WTC11 (cell line): Measurements from ENCODE around the gene STAT3. TPM values are rescaled to one million over a fixed set of nuclear protein-coding genes. Genes with fewer than 3 reads are reported as not detected.

ENCODE experiments used
- ATAC-seq: fragments of 200-7000 bp; cut with Tn5 transposase; 2 replicates; pipeline ENCODE4 v1.10.0; 2021; ENCODE audit warnings: mild to moderate bottlenecking, moderate library complexity
- CTCF ChIA-PET: fragments of 300-600 bp; sonication (Branson Sonifier 250); formaldehyde crosslinking; loops from one replicate; lab custom pipeline; 2021; ENCODE audit warnings: antibody characterized with exemption; lab: Charles Lee
- POLR2A ChIA-PET: fragments of 350-600 bp; sonication (Branson Sonifier 250); formaldehyde crosslinking; loops from one replicate; lab custom pipeline; 2021; ENCODE audit warnings: antibody characterized with exemption; lab: Charles Lee
- DNase-seq: peaks from one replicate; pipeline ENCODE4 v3.0.0; 2021; ENCODE audit warnings: low spot score
- H3K27ac Mint-ChIP-seq: 2 replicates; pipeline ENCODE4 v1.8.0; 2021; ENCODE audit warnings: mixed read lengths
- H3K27me3 Mint-ChIP-seq: 2 replicates; pipeline ENCODE4 v1.8.0; 2021; ENCODE audit warnings: low read depth, mild to moderate bottlenecking, moderate library complexity, mixed read lengths
- H3K36me3 Mint-ChIP-seq: 2 replicates; pipeline ENCODE4 v1.8.0; 2021; ENCODE audit warnings: mixed read lengths
- H3K4me1 Mint-ChIP-seq: 2 replicates; pipeline ENCODE4 v1.8.0; 2022; ENCODE audit warnings: mixed read lengths
- H3K4me3 Mint-ChIP-seq: 2 replicates; pipeline ENCODE4 v1.8.0; 2021; ENCODE audit warnings: mild to moderate bottlenecking, moderate library complexity, mixed read lengths
- H3K9me3 Mint-ChIP-seq: 2 replicates; pipeline ENCODE4 v1.8.0; 2021; ENCODE audit warnings: mixed read lengths
- AR ChIP-seq: fragments of 250-450 bp; sonication (Bioruptor Pico); IDR thresholded peaks from 2 replicates; pipeline ENCODE4 v1.9.0; 2021; ENCODE audit warnings: mild to moderate bottlenecking
- ATF2 ChIP-seq: sonication (generic); formaldehyde crosslinking; IDR thresholded peaks from 2 replicates; pipeline ENCODE4 v1.8.1; 2022; ENCODE audit warnings: low read depth, missing genetic modification reagents, borderline replicate concordance
- ATF3 ChIP-seq: sonication (generic); formaldehyde crosslinking; conservative IDR thresholded peaks from 2 replicates; pipeline ENCODE4 v1.8.1; 2022; ENCODE audit warnings: mild to moderate bottlenecking, missing genetic modification reagents
- CREB1 ChIP-seq: sonication (generic); formaldehyde crosslinking; IDR thresholded peaks from 2 replicates; pipeline ENCODE4 v1.8.0; 2023; ENCODE audit warnings: mild to moderate bottlenecking, missing genetic modification reagents
- ERG ChIP-seq: fragments of 250-450 bp; sonication (Bioruptor Pico); IDR thresholded peaks from 2 replicates; pipeline ENCODE4 v1.8.0; 2021; ENCODE audit warnings: mild to moderate bottlenecking
- GRHL2 ChIP-seq: fragments of 250-450 bp; sonication (Bioruptor Pico); IDR thresholded peaks from 2 replicates; pipeline ENCODE4 v1.8.0; 2022; ENCODE audit warnings: mild to moderate bottlenecking, moderate library complexity; ENCODE audit not compliant: insufficient replicate concordance, severe bottlenecking
- IRF1 ChIP-seq: sonication (generic); formaldehyde crosslinking; IDR thresholded peaks from 2 replicates; pipeline ENCODE4 v1.8.0; 2023; ENCODE audit warnings: missing genetic modification reagents
- IRF2 ChIP-seq: sonication (generic); formaldehyde crosslinking; IDR thresholded peaks from 2 replicates; pipeline ENCODE4 v1.8.0; 2022; ENCODE audit warnings: low read depth, missing genetic modification reagents, borderline replicate concordance
- JUN ChIP-seq: sonication (generic); formaldehyde crosslinking; IDR thresholded peaks from 2 replicates; pipeline ENCODE4 v1.8.0; 2023; ENCODE audit warnings: mild to moderate bottlenecking, missing genetic modification reagents
- MAX ChIP-seq: sonication (generic); formaldehyde crosslinking; IDR thresholded peaks from 2 replicates; pipeline ENCODE4 v1.8.0; 2022; ENCODE audit warnings: mild to moderate bottlenecking, missing genetic modification reagents
- NFATC4 ChIP-seq: fragments of 250-450 bp; sonication (Bioruptor Pico); IDR thresholded peaks from 2 replicates; pipeline ENCODE4 v1.9.0; 2021; ENCODE audit warnings: mild to moderate bottlenecking
- PRRX2 ChIP-seq: fragments of 250-450 bp; sonication (Bioruptor Pico); IDR thresholded peaks from 2 replicates; pipeline ENCODE4 v1.8.0; 2021; ENCODE audit warnings: mild to moderate bottlenecking
- TCF7 ChIP-seq: sonication (generic); formaldehyde crosslinking; IDR thresholded peaks from 2 replicates; pipeline ENCODE4 v1.8.0; 2022; ENCODE audit warnings: mild to moderate bottlenecking, low read depth, missing genetic modification reagents, moderate library complexity
- ZNF219 ChIP-seq: sonication (generic); formaldehyde crosslinking; IDR thresholded peaks from 2 replicates; pipeline ENCODE4 v1.8.0; 2023; ENCODE audit warnings: missing genetic modification reagents, mild to moderate bottlenecking, borderline replicate concordance
- ZNF232 ChIP-seq: sonication (generic); formaldehyde crosslinking; IDR thresholded peaks from 2 replicates; pipeline ENCODE4 v1.8.0; 2022; ENCODE audit warnings: mild to moderate bottlenecking, missing genetic modification reagents
- ZNF263 ChIP-seq: sonication (generic); formaldehyde crosslinking; IDR thresholded peaks from 2 replicates; pipeline ENCODE4 v1.8.1; 2022; ENCODE audit warnings: low read depth, mild to moderate bottlenecking, moderate library complexity, missing genetic modification reagents
- ZNF512 ChIP-seq: sonication (generic); formaldehyde crosslinking; IDR thresholded peaks from 2 replicates; pipeline ENCODE4 v1.8.1; 2022; ENCODE audit warnings: missing genetic modification reagents, borderline replicate concordance
- ZNF671 ChIP-seq: fragments of 250-450 bp; sonication (Bioruptor Pico); IDR thresholded peaks from 2 replicates; pipeline ENCODE4 v1.8.0; 2021; ENCODE audit warnings: mild to moderate bottlenecking
- total RNA-seq: library from RNA; stranded (reverse); gene quantifications from 3 replicates; pipeline ENCODE4 v1.2.3, GENCODE V29; 2021

The STAT3 gene
- total RNA-seq, 1 experiment from 2014 or later: 98.0 TPM

GRCh38 chr17:42408061-42408460 is 19.8 kb upstream of the STAT3 start:
- POLR2A ChIA-PET: interaction anchor here (0.7 to 1.6 kb wide), 3 partner anchors 19 to 119 kb away, joined by 3 to 4 read pairs (median 3); partner anchors contain the start of gene STAT3
- H3K4me1 Mint-ChIP-seq: peaks cover 26% of the 10 kb centered on the region
- TF ChIP-seq ZNF219 (CRISPR knock-in tag) (no peak), ZNF232 (no peak), GRHL2 (no peak), AR (no peak), MAX (CRISPR knock-in tag) (no peak), ATF2 (CRISPR knock-in tag) (no peak), ERG (no peak), JUN (CRISPR knock-in tag) (no peak), CREB1 (CRISPR knock-in tag) (no peak), ATF3 (no peak), ZNF263 (CRISPR knock-in tag) (no peak), IRF1 (CRISPR knock-in tag) (no peak), ZNF512 (CRISPR knock-in tag) (no peak), ZNF671 (CRISPR knock-in tag) (no peak), TCF7 (CRISPR knock-in tag) (no peak), PRRX2 (no peak), IRF2 (no peak), NFATC4 (no peak)
- H3K4me3 Mint-ChIP-seq: no peak overlapping the region
- no peaks in the 10 kb centered on the region for H3K36me3 Mint-ChIP-seq
- no peak for DNase-seq
- ATAC-seq: no peak
- H3K9me3 Mint-ChIP-seq: no peaks in the 10 kb centered on the region
- H3K27ac Mint-ChIP-seq: peak overlapping the region; percentile 53; the same call in 1 of the 2 replicates
- H3K27me3 Mint-ChIP-seq: no peaks in the 10 kb centered on the region; the same call in 1 of the 2 replicates
- CTCF ChIA-PET: interaction anchor here (0.7 to 7.2 kb wide), 17 partner anchors 15 to 288 kb away, joined by 3 to 196 read pairs (median 10); partner anchors contain the start of genes CAVIN1, GHDC, KAT2A and KCNH4
